SU-DHL-6 (cell line): ENCODE results near the gene SPEG.

Experiments
- CTCF ChIP-seq: fragments of 200-600 bp; sonication (generic); IDR thresholded peaks from one replicate; pipeline ENCODE4 v1.5.1; 2017; ENCODE audit warnings: antibody characterized with exemption, mild to moderate bottlenecking, low read length, moderate library complexity; ENCODE audit not compliant: insufficient read depth, poor library complexity, severe bottlenecking
- EZH2phosphoT487 ChIP-seq: fragments of 200-600 bp; sonication (generic), shearing (Covaris generic); conservative IDR thresholded peaks from 2 replicates; pipeline ENCODE4 v1.6.1; 2018; ENCODE audit warnings: mild to moderate bottlenecking, antibody characterized with exemption, low read length, moderate library complexity, mixed read lengths

GRCh38 chr2:219419331-219420197 is 15.1 kb upstream of the SPEG start:
- TF ChIP-seq CTCF (no peak), EZH2phosphoT487 (no peak)
